Ectodermal cell (in vitro differentiated cells): Measurements from ENCODE around the gene NKX2-1.

ENCODE experiments used
- H3K27ac ChIP-seq: 2 replicates; pipeline ENCODE4 v1.7.0; 2013; ENCODE audit warnings: mild to moderate bottlenecking, low read depth, low read length; ENCODE audit not compliant: insufficient read depth, poor library complexity, severe bottlenecking
- H3K27me3 ChIP-seq: 2 replicates; pipeline ENCODE4 v1.7.0; 2013; ENCODE audit warnings: mild to moderate bottlenecking, low read length; ENCODE audit not compliant: insufficient read depth, control insufficient read depth, poor library complexity, severe bottlenecking
- H3K36me3 ChIP-seq: one replicate; pipeline ENCODE4 v1.7.0; 2013; ENCODE audit warnings: low read length; ENCODE audit not compliant: control insufficient read depth, insufficient read depth
- H3K4me1 ChIP-seq: one replicate; pipeline ENCODE4 v1.7.0; 2013; ENCODE audit warnings: low read length; ENCODE audit not compliant: control insufficient read depth, insufficient read depth
- H3K4me3 ChIP-seq: 2 replicates; pipeline ENCODE4 v1.7.0; 2013; ENCODE audit warnings: low read depth, low read length, control low read depth; ENCODE audit not compliant: insufficient read depth
- H3K9me3 ChIP-seq: 2 replicates; pipeline ENCODE4 v1.7.0; 2013; ENCODE audit warnings: mild to moderate bottlenecking, low read length, moderate library complexity; ENCODE audit not compliant: control insufficient read depth
- WGBS, 2 experiments: methylation state at CpG; one replicate each; pipeline ENCODE4 v1.1.7; 2013; ENCODE audit warnings: missing lambda C conversion rate in 2 of 2; 5-methylcytosine and 5-hydroxymethylcytosine counted together

The NKX2-1 gene

DNA sequence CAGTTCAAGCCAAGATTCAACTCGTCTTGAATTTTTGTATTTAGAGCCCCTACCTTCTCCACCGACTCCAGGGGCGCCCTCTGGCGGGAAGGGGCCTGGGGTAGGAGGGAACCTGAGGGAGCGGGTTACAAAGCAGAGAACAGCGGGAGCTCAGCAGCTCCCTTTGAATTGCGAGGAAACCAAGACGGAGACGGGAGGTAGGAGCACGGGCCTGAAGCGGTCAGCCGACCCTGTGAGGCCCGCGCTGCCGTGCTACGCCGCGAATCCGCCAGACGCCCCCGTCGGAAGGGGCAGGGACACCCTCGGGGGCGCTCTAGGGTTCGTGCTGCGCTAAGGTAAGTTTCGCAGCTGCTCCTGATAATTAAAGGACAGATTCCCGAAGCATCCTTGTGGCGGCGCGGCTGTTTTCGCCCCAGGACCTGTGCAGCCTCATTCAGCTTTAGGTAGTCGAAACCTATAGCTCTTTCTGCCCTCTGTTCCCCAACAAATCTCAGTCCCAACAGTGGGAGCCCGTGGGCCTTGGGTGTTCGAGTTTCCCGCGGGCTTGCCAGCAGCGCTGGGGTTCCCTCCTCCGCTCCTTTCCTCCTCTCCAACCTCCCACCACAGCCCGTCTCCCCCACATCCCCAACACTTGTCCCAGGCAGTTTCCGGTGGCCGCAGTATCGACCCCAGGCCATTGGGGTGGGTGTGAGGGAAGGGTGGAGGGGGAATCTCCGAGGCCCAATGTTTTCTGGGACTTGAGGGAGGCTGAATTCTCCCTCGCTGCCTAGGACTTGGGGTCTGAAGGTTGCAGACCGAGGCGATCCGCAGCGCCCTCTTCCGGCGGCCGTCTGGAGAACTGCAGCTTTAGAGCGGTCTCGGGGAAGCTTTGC is 5.1 kb upstream of the NKX2-1 start:
- 2% methylated on average over 51 to 53 of the region's 54 CpGs for WGBS, 2 experiments
- peaks cover 5% of the 10 kb centered on the region for H3K4me1 ChIP-seq
- H3K36me3 ChIP-seq, result no peaks in the 10 kb centered on the region
- peaks cover 100% of the 10 kb centered on the region for H3K27me3 ChIP-seq
- no peak overlapping the region for H3K4me3 ChIP-seq
- H3K9me3 ChIP-seq, result no peaks in the 10 kb centered on the region
- H3K27ac ChIP-seq, result no peak overlapping the region

DNA sequence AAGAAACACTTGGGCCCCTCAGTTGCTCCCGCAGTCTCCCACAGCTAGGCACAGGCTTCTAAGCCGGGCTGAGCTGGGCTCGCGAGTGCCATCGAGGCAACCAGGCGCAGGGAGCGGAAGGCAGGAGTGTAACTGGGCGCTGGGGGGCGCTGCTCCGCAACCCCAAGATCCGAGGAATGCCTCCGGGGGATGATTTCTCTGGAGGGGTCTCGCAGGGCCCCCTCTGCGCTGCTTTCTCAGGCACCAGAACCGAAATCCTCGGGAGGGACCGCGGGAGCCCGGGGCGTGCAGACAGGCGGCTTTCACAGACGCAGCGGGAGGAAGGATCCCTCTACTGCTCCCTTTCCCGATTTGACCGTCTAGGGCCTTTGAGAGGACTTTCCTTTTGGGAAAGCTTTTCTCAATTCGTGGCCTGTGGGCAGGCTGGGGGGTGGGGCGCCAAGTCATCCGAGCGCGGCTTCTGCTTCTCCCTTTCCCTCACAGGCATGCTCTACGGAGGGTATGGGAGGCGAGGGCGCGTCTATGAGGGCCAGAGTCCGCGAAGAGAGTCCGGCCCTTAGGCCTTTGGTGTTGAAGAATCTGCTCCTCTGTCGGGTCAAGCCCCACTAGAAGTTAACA is 4.3 kb upstream of the NKX2-1 start:
- H3K4me1 ChIP-seq, result peaks cover 8% of the 10 kb centered on the region
- no peaks in the 10 kb centered on the region for H3K9me3 ChIP-seq
- 6 to 8% methylated on average over 38 of the region's 38 CpGs for WGBS, 2 experiments
- no peak overlapping the region for H3K27ac ChIP-seq
- no peaks in the 10 kb centered on the region for H3K36me3 ChIP-seq
- peaks cover 100% of the 10 kb centered on the region for H3K27me3 ChIP-seq
- H3K4me3 ChIP-seq, result no peak overlapping the region

DNA sequence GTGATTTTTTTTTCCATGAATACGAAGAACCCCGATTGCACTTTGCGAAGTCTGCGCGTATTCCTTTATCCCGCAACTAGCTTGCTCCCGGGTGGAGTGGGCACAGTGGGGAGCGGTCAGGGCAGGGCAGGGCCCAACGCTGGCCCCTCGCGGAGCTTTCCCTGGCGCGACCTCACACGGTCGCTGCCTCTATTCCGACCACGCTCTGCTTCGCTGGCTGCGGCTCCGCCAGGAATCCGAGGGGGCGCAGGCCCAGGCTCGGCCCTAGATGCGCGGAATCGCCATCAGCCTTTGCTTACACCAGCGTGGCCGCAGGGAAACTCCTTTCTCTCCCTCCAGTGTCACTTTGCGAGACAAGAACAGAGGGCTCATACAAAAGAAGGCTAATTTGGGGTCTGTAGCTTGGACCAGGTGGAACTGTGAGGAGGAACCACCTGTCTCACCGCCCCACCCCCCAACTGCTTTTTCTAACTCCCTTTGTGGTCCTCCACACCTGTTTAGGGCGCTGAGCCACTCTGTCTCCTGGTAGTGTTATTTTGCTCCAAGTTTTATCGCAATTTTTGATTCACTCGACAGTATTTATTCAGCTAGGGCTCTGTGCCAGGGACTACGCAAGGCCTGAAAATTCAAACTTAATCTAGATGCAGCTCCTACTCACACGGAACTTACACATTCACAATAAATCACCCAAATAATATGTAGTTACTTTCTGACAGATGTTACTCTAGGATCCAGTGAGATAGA is 3.1 kb upstream of the NKX2-1 start:
- no peaks in the 10 kb centered on the region for H3K36me3 ChIP-seq
- H3K9me3 ChIP-seq, result no peaks in the 10 kb centered on the region
- no peak overlapping the region for H3K4me3 ChIP-seq
- H3K27me3 ChIP-seq, result peaks cover 100% of the 10 kb centered on the region
- no peak overlapping the region for H3K27ac ChIP-seq
- WGBS, 2 experiments, result 11 to 12% methylated on average over 35 of the region's 35 CpGs
- H3K4me1 ChIP-seq, result peaks cover 15% of the 10 kb centered on the region

DNA sequence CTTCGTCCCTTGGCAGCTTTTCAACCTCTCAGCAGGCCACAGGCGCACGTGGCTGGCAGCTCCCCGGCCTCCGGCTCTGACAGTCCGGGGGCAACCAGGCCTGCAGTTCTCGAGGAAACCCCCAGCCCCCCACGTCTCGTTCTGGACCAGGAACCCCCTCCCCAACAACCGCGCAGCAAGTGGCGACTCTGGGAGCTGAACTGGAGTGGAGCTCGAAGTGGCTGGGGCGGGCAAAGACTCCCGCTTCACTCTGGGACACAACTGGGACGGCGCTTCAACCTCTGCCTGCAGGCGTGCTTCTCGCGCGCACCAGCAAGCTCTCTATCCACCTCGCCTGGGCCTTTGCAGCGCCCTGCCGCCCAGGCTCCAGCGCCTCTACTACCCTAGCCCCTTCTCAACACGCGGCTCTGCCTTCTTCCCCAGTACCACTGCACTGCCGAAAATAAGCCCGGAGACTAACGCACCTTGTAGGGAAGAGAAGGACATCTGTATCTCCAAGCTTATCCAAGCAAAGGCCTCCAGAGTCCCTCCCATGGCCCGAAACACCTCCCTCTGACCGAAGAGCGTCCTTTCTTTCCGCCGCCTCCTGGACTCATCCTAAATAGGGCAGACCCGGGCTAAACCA is 2.4 kb upstream of the NKX2-1 start:
- H3K4me1 ChIP-seq, result peaks cover 15% of the 10 kb centered on the region
- 3 to 4% methylated on average over 36 of the region's 36 CpGs for WGBS, 2 experiments
- peaks cover 100% of the 10 kb centered on the region for H3K27me3 ChIP-seq
- H3K36me3 ChIP-seq, result no peaks in the 10 kb centered on the region
- H3K9me3 ChIP-seq, result no peaks in the 10 kb centered on the region
- H3K4me3 ChIP-seq, result no peak overlapping the region
- H3K27ac ChIP-seq, result no peak overlapping the region

DNA sequence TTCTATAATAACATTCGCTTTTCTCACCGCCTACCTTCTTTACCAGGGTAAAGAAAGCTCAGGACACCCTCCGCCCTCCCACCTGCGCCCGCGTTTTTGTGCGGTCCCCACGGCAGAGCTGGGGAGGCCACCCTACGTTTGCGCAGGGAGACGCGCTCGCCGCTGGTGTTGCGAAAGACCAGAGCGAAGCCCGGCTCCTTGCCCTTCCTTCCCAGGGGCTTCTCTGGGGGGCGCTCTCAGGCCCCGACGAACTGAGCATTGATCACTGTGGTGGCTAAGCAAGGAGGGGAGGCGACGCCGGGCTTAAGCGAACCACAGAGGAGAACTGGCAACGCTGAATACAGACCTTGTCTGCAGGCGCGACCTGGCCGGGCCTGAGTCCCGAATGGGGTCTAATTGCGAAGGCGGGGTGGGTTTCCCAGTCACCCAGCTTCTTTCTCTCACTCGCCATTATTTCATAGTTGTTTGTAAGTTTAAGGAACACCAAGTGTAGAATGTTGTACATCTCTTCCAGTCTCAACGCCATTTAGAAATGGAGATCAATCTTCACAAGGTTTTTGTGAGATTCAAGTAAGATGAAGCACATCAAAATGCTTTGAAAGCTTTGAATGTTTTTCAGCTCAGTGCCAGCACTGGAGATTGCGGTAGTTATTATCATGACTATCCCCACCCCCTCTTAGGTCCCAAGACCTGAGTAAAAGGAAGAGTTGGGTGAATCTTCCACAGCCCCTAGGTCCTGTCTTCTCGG is 1.7 kb upstream of the NKX2-1 start:
- Histone ChIP-seq H3K4me1 (peaks cover 15% of the 10 kb centered on the region), H3K36me3 (no peaks in the 10 kb centered on the region), H3K27ac (no peak overlapping the region), H3K27me3 (peaks cover 100% of the 10 kb centered on the region), H3K4me3 (no peak overlapping the region), H3K9me3 (no peaks in the 10 kb centered on the region)
- 3 to 4% methylated on average over 32 to 35 of the region's 35 CpGs for WGBS, 2 experiments

DNA sequence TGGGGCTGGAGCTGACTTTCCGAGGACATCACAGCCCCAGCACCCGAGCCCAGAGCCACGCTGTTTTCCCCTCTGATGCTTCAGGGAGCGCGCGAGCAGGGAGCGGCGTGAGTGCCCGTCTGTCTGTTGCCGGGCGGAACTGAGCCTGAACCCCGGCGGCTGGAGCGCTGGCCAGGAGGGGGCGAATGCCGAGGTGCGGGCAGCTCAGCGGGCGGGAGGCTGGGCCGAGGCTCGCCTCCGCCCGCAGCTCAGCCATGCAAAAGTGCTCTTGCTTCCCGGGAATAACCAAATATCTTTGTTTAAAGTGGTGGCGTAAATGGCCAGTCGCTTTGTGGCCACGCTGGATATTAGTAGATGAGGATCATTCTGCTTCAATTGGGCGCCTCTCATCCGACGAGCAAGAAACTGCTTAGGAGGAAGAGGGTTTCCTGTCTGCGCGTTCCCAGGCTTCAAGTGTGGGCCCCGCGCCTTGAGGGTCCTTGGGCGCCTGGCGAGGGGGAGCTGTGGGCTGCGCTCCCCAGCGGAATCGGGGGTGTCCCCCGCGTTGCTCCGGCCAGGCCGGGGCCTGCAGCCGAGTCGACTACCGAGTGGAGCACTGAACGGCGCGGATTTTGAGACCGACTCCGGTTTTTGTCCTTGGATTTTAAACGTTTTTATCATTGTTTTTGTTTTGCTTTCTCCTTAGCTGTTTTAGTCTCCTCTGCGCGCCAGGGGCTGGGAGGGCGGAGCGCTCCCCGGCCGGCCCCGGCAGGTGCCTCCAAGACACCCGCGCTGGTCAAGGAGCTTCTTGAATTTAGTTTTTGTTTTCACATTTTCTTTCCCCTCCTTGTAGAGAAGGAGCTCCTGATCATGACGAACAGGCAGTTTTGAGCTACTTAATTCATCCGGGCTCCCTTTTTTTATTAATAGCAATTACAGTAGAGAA is 831 bp upstream of the NKX2-1 start:
- no peaks in the 10 kb centered on the region for H3K9me3 ChIP-seq
- no peaks in the 10 kb centered on the region for H3K36me3 ChIP-seq
- no peak overlapping the region for H3K27ac ChIP-seq
- peaks cover 15% of the 10 kb centered on the region for H3K4me1 ChIP-seq
- H3K27me3 ChIP-seq, result peaks cover 100% of the 10 kb centered on the region
- 2% methylated on average over 61 to 62 of the region's 63 CpGs for WGBS, 2 experiments
- H3K4me3 ChIP-seq, result no peak overlapping the region

DNA sequence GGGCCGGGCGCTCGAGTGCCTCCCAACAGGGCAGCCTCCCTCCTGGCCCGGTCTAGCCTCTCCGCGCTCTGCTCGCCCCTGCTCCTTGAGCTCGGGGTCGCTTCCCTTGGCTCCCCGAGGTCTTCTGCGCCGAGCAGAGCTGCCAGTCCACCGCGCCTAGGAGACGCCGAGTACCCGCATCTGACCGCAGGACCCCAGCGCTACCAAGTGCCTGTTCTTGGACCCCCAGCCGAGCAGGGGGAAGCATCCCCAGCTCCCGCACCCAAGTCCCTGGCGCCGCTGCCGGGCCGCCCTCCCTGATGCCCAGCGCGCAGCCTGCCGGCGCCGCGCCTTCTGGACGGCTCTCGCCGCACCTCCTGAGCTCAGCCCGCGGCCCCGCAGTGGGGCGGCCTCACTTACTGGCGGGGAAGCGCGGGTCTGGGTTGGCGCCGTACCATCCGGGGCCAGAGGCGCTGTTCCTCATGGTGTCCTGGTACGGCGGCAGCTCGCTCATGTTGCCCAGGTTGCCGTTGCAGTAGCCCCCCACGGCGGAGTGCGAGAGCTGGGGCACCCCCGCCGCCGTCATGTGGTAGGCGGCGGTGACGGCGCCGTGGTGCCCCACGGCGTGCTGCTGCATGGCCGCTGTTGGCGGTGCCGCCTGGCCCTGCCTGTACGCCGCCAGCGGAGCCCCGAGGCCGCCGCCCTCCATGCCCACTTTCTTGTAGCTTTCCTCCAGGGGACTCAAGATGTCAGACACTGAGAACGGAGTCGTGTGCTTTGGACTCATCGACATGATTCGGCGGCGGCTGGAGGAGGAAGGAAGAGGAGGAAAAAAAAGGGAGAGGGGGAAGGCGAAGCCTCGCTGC is 1.2 kb downstream of the NKX2-1 start:
- Histone ChIP-seq H3K27ac (no peak overlapping the region), H3K36me3 (no peaks in the 10 kb centered on the region), H3K4me3 (no peak overlapping the region), H3K27me3 (peaks cover 100% of the 10 kb centered on the region), H3K4me1 (peaks cover 16% of the 10 kb centered on the region), H3K9me3 (no peaks in the 10 kb centered on the region)
- 1 to 2% methylated on average over 79 of the region's 79 CpGs for WGBS, 2 experiments

DNA sequence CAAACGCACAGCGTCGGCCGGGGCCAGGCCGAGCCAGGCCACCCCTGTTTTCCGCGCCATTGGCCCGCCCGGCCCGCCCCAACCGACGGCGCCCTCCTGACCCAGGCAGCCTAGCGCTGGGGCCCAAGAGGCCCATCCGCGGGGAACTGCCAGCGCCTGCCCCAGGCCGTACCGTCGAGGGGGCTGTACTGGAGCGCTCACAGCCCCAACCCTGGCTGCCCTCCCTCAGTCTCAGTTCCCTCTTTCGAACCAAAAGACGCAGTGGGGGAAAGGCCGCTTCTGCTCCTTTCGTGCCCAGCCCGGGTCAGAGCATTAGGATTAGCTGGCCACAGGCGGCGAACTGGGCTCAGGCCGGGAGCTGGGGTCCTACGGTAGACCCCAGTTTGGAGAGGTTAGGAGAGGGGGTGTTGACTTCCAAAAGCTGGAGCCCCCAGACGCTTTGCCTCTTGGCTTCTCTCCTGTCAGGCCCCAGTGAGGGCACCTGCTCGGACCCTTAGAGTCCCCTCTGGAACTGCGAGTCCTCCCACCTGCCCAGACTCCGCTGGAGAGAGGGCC is 1.9 kb downstream of the NKX2-1 start:
- Histone ChIP-seq H3K4me3 (no peak overlapping the region), H3K27me3 (peaks cover 100% of the 10 kb centered on the region), H3K9me3 (no peaks in the 10 kb centered on the region), H3K4me1 (peaks cover 23% of the 10 kb centered on the region), H3K36me3 (no peaks in the 10 kb centered on the region), H3K27ac (no peak overlapping the region)
- WGBS, 2 experiments, result 2 to 4% methylated on average over 34 of the region's 34 CpGs
